ENCODE data around the gene PPP1CB. TPM values are rescaled to one million over a fixed set of nuclear protein-coding genes. Genes with fewer than 3 reads are reported as not detected.

Gene PPP1CB
- polyA plus RNA-seq (2011; rRNA removed), result 105 and 159 TPM in 2 replicates
- 229 and 259 TPM in 2 replicates for polyA minus RNA-seq (2011; rRNA and poly(A)+ RNA removed)

DNA sequence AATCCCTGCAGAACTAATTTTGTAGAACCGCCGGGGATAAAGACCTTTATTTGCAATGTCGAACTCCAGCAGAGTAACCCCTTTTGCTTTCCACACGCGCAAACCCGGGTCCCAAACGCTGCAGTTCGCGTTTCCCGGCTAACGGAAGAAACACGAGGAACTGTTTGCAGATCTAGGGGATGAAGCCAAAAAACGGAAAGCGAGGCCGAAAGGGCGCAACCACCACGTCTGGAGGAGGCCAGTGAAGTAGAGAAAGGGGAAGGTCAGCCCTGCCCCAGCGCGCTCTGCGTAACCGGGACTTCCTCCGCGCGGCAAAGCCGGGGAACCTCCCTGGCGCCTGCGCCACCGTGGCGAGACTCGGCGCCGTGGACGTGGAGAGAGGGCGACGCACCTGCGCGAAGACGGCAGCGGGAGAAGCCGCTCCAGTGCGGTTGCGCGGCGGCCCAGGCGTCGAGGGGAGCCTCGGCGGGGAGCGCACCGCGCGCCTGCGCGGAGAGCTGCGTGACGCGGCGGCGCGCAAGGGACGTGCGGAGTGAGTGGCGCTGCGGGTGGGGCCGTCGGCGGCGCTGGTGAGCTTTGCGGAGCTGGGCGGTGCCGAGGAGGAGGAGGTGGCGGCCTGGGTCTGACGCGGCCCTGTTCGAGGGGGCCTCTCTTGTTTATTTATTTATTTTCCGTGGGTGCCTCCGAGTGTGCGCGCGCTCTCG lies at the start of gene PPP1CB:
TSS of gene PPP1CB (plus strand) at position 579 of the 704 bp plus-strand sequence. CDS start 295 bp downstream, outside the sequence.
- ChIA-PET CTCF (interaction anchor here (0.6 to 5.6 kb wide), 7 partner anchors 10 to 1028 kb away, joined by 3 to 36 read pairs (median 4); no protein-coding TSS in a partner anchor), POLR2A (interaction anchor here (0.6 to 1.9 kb wide), 20 partner anchors 22 to 1048 kb away, joined by 3 to 20 read pairs (median 4); partner anchors contain the start of gene WDR43)
- TF ChIP-seq CTCF (IDR thresholded peaks at IDR 0.05; ENCODE audit: low read depth, low read length), result peak; percentile 20
- Histone ChIP-seq H3K27ac (ENCODE audit: low read depth, low read length) (peak within 1 kb of the TSS; percentile 94), H3K27me3 (ENCODE audit: control insufficient read depth, insufficient read depth, low read length) (no peaks in the 10 kb centered on the region), H3K9me3 (ENCODE audit: control insufficient read depth, insufficient read depth, low read length) (no peaks in the 10 kb centered on the region), H3K4me3 (ENCODE audit: low read depth, low read length) (peak within 1 kb of the TSS; percentile 93)
- DNase-seq (ENCODE audit: low read depth, low spot score), result peak; percentile 92

DNA sequence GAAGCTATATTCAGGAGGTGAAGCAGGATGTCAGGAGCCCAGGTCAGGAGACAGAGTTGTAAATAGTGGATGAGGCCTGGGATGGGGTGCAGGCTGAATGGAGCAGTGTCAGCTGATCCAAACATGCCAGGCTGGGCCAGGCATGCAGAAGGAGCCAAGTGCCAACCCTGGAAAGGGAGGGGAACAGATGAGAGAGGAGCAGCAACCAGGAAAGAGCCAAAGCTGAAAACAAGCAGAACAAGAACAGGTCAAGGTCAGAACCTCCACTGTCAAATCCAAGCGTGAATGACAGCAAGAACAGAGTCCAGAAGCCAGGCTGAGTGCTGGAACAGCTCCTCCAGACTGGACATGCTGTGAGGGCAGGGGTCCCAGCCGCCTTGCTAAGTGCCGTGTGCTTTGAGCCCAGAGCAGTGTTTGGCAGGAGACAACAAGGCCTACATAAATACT lies 49.2 kb upstream of the PPP1CB start:
- no peak overlapping the region for H3K4me3 ChIP-seq (ENCODE audit: low read depth, low read length)
- CTCF ChIA-PET, result interaction anchor here (0.6 kb wide), 1 partner anchor 108 kb away, joined by 3 read pairs; no protein-coding TSS in a partner anchor
- no peaks in the 10 kb centered on the region for H3K27me3 ChIP-seq (ENCODE audit: control insufficient read depth, insufficient read depth, low read length)
- POLR2A ChIA-PET, result no interaction called here
- no peak overlapping the region for H3K27ac ChIP-seq (ENCODE audit: low read depth, low read length)
- TF ChIP-seq CTCF (IDR thresholded peaks at IDR 0.05; ENCODE audit: low read depth, low read length), result no peak
- H3K9me3 ChIP-seq (ENCODE audit: control insufficient read depth, insufficient read depth, low read length), result peaks cover 3% of the 10 kb centered on the region
- DNase-seq (ENCODE audit: low read depth, low spot score), result no peak

- TF ChIP-seq CTCF (IDR thresholded peaks at IDR 0.05; ENCODE audit: low read depth, low read length), result no peak
- H3K27me3 ChIP-seq (ENCODE audit: control insufficient read depth, insufficient read depth, low read length), result no peaks in the 10 kb centered on the region
- POLR2A ChIA-PET, result no interaction called here
- no peak overlapping the region for H3K4me3 ChIP-seq (ENCODE audit: low read depth, low read length)
- DNase-seq (ENCODE audit: low read depth, low spot score), result no peak
- CTCF ChIA-PET, result interaction anchor here (0.7 kb wide), 1 partner anchor 40 kb away, joined by 5 read pairs; no protein-coding TSS in a partner anchor
- no peak overlapping the region for H3K27ac ChIP-seq (ENCODE audit: low read depth, low read length)
- H3K9me3 ChIP-seq (ENCODE audit: control insufficient read depth, insufficient read depth, low read length), result peaks cover 3% of the 10 kb centered on the region
Measured at GRCh38 chr2:28702878-28703277, 48.8 kb upstream of the PPP1CB start.

GRCh38 chr2:28704621-28705020 lies 47.0 kb upstream of the PPP1CB start:
- ChIA-PET POLR2A (no interaction called here), CTCF (no interaction called here)
- no peak for DNase-seq (ENCODE audit: low read depth, low spot score)
- Histone ChIP-seq H3K9me3 (ENCODE audit: control insufficient read depth, insufficient read depth, low read length) (peaks cover 3% of the 10 kb centered on the region), H3K4me3 (ENCODE audit: low read depth, low read length) (no peak overlapping the region), H3K27me3 (ENCODE audit: control insufficient read depth, insufficient read depth, low read length) (no peaks in the 10 kb centered on the region), H3K27ac (ENCODE audit: low read depth, low read length) (no peak overlapping the region)
- no peak for TF ChIP-seq CTCF (IDR thresholded peaks at IDR 0.05; ENCODE audit: low read depth, low read length)

DNA sequence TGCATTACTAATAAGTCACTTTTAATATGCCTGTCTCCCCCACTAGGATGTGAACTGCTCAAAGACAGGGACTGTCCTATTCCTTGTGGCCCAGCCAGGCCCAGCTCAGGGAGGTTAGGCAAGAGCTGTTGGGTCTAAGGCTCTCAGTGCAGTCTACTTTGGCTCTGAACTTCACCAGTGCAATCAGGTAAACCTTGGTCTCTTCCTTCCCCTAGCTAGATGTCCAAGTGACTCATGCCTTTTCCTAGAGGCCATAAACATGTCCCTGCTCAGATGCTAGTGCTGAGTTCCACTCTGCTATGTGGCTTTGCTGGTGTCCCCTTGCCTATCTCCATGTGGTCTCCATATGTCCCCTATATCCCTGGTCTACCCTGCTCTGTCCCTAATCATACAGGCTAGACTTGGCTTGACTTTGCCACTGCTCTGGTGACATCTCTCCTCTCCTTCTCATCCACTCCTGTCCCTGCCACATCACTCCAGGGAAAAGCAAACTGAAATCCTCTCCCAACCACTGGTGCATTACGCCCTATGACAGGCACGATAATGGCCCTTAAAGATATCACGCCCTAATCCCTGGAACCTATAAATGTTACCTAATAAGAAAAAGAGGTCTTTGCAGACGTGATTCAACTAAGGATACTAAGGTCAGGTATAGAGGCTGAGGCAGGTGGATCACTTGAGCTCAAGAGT lies 45.7 kb upstream of the PPP1CB start:
- Histone ChIP-seq H3K27me3 (ENCODE audit: control insufficient read depth, insufficient read depth, low read length) (no peaks in the 10 kb centered on the region), H3K4me3 (ENCODE audit: low read depth, low read length) (no peak overlapping the region), H3K27ac (ENCODE audit: low read depth, low read length) (no peak overlapping the region), H3K9me3 (ENCODE audit: control insufficient read depth, insufficient read depth, low read length) (peaks cover 3% of the 10 kb centered on the region)
- POLR2A ChIA-PET, result no interaction called here
- CTCF ChIA-PET, result no interaction called here
- no peak for DNase-seq (ENCODE audit: low read depth, low spot score)
- TF ChIP-seq CTCF (IDR thresholded peaks at IDR 0.05; ENCODE audit: low read depth, low read length), result no peak
